SH-SY5Y (cell line): ENCODE results near the gene WDHD1.

Source experiments
- GATA2 ChIP-seq: IDR thresholded peaks from 2 replicates; pipeline ENCODE4 v1.6.1; 2011; ENCODE audit warnings: mild to moderate bottlenecking, low read depth, low read length
- GATA3 ChIP-seq: IDR thresholded peaks from 2 replicates; pipeline ENCODE4 v1.6.1; 2011; ENCODE audit warnings: low read depth, mild to moderate bottlenecking, low read length, moderate library complexity

WDHD1 gene

DNA sequence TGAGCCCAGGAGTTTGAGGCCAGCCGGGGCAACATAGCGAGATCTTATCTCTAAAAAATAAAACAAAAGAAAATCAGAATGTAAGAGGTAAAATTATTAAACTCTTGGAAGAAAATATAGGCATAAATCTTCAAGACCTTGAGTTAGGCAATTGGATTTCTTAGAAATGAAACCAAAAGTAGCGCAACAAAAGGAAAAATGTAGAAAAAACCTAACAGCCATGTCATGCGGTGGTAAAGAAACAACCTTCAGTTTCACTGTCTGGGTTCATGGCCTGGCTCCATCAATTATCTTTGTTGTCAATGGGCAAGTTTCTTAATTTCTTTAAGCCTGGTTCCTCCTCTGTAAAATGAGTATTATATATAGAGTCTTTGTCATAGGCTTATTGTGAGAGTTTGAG, 118.7 kb downstream of the WDHD1 start:
- no peak for TF ChIP-seq GATA2
- no peak for TF ChIP-seq GATA3

DNA sequence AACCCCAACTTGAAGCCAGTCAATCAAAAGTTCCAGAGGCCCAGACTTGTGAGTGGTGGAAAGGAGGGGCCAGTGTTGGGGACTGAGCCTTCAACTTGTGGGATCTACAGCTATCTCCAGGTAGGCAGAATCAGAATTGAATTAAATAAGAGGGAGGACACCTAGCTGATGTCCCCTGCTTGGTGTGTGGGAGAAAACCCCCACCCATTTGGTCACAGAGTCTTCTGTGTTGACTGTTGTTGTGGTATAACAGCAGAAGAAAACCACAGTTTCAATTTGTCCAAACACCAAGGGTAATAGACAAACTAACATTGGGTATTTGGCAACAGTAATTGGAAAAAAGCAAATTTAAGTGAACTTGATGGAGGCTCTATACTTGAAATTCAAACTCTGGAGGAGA, 120.8 kb downstream of the WDHD1 start:
- TF ChIP-seq GATA3 (no peak), GATA2 (no peak)

- no peak for TF ChIP-seq GATA2
- no peak for TF ChIP-seq GATA3
Observed at GRCh38 chr14:54902521-54903420, 124.1 kb downstream of the WDHD1 start, which contains the start of gene GCH1. Gene GCH1 (minus strand): TSS chr14:54902826. CDS start chr14:54902663, 163 bp downstream.

GRCh38 chr14:54902143-54902520, 124.8 kb downstream of the WDHD1 start:
- TF ChIP-seq GATA3 (no peak), GATA2 (no peak)

DNA sequence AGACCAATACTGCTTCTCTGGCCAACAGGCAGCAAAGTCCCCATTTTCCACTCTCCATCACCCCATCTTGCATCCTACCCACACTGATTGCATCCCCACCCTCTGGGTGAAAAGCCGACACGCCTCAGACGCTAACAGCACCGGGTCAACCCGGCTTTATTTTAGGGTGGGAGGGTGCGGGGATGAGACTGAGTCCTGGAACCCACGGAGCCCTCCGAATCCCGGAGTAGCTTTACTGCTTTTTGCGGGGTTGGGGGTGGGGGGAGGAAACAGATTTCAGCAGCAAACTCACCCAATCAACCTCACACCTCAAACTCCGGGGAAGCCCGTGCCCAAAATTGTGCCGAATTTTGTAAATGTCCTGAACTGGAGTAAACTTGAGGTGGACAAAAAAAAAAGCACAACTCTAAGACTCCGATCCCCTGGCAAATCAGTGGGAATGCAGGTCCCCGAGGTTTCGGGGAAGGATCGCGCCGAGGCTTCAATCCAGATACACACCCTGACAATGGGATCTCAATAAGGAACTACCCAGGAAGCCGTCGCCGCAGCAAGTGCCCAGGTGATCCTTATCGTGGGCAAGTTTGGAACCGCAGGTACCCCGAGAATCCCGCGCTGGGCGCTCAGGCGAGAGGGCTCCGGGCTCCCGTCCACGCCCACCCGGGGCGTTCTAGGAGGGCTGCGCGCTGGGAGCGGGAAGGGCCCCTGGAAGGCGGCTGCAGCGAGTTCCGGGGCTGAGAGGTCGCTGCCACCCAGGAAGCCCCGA, 125.3 kb downstream of the WDHD1 start:
- TF ChIP-seq GATA3 (no peak), GATA2 (peak; percentile 46; the same call in 1 of the 2 replicates)

DNA sequence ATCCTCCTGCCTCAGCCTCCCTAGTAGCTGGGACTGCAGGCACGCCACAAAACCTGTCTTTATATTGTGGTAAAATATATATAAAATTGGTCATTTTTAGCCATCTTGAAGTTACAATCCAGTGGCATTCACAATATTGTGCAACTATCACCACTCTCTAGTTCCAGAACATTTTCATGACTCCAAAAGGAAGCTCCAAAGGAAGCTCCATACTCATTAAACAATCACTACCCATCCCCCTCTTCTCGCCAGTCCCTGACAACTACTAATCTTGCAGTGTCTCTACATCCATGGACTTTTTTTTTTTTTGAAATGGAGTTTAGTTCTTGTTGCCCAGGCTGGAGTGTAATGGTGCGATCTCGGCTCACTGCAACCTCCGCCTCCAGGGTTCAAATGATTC, 127.3 kb downstream of the WDHD1 start:
- TF ChIP-seq GATA3: no peak
- TF ChIP-seq GATA2: no peak

DNA sequence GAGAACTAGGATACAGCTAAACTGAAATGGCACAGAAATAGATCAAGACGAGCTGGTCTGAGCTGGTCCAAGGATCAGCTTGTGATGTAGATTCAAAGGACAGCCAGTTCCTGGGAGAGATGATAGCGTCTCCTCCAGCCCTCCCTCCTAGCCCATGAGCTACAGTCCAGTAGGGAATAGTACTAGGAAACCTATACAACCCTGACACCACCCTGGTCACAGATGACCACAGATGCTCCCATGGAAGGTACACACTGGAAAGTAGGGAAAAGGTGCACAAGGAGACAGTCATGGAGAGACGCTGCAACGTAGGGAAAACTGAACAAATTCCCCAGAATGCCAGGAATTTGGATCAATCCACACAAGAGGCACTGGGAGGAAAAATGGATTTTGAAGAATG, 131.2 kb downstream of the WDHD1 start:
- TF ChIP-seq GATA2: no peak

GRCh38 chr14:54894995-54895394, 131.9 kb downstream of the WDHD1 start:
- TF ChIP-seq GATA3: no peak
- TF ChIP-seq GATA2: no peak

DNA sequence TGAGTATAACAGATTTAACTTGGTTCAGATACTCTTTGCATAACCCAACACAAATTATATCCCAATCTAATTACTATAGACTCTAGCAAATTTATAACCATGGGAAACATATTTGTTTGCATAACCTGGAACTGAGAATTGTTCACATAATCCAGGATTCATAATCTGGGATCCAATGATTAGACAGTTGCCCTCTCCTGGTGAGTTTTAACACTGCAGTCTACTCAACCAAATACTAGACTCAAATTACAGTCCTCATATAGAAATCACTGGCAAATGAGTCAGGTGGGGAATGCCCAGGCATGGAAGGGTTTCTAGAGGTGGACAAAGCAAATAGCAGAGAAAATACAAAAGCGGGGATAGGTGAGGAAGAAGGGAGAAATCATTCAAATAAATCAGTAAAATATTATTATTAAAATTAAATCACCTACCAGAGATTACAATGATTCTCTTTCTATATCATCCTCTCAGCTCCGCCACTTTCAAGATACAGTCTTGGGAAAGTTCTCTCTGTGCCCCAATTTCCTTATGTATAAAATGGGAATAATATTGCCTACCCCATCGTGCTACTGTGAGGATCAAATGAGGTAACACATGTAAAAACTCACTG, 133.6 kb downstream of the WDHD1 start:
- TF ChIP-seq GATA2 (no peak), GATA3 (no peak)

DNA sequence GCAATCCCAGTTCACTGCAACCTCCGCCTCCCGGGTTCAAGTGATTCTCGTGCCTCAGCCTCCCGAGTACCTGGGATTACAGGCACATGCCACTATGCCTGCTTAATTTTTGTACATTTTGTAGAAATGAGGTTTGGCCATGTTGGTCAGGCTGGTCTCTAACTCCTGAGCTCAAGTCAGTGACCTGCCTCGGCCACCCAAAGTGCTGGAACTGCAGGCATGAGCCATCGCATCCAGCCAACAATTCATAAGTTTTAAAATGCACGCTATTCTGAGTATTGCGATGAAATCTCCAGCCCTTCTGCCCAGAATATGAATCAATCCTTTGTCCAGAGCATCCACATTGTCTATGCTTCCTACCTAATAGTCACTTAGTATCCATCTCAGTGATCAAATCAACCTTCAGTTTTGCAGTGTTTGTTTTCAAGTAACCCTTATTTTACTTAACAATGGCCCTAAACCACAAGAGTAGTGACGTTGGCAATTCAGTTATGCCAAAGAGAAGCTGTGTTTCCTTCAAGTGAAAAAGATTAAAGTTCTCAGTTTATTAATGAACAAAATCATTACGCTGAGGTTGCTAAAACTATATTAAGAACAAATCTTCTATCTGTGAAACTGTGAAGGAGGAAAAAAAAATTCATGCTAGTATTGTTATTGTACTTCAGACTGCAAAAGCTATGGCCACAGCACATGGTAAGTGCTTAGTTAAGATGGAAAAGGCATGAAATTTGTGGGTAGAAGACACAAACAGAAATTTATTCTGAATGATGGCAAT, 135.2 kb downstream of the WDHD1 start:
- TF ChIP-seq GATA2 (no peak), GATA3 (no peak)

GRCh38 chr14:54890788-54891187, 136.1 kb downstream of the WDHD1 start:
- TF ChIP-seq GATA2 (no peak), GATA3 (no peak)

DNA sequence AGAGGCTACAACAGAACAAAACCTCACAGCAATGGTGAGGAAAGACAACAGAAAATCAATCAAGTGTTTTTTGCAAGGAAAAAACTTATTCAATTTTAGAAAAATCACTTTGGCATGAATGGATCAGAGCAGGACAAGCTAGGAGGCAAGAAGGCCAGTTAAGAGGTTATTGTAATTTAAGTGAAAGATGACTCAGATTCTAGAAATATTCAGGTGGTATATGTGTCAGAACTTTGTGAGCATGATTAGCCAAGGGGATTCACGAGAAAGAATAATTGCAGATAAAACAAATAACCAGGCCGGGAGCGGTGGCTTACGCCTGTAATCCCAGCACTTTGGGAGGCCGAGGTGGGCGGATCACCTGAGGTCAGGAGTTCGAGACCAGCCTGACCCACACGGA, 137.0 kb downstream of the WDHD1 start:
- TF ChIP-seq GATA3: no peak
- no peak for TF ChIP-seq GATA2
